HUES6 (cell line): ENCODE measurements around the gene PRDM16.

ENCODE experiments used
- H3K27ac ChIP-seq: 2 replicates; pipeline ENCODE4 v1.7.0; 2013; ENCODE audit warnings: low read depth, mild to moderate bottlenecking, low read length, inconsistent platforms
- H3K27me3 ChIP-seq: 2 replicates; pipeline ENCODE4 v1.6.1; 2013; ENCODE audit warnings: low read length; ENCODE audit not compliant: control insufficient read depth, insufficient read depth
- H3K36me3 ChIP-seq: 2 replicates; pipeline ENCODE4 v1.6.1; 2013; ENCODE audit warnings: low read length; ENCODE audit not compliant: control insufficient read depth, insufficient read depth
- H3K4me1 ChIP-seq: 2 replicates; pipeline ENCODE4 v1.6.1; 2013; ENCODE audit warnings: low read length; ENCODE audit not compliant: control insufficient read depth, insufficient read depth
- H3K4me3 ChIP-seq: 2 replicates; pipeline ENCODE4 v1.5.1; 2013; ENCODE audit warnings: low read depth, low read length
- H3K9ac ChIP-seq: one replicate; pipeline ENCODE4 v1.6.1; 2013; ENCODE audit warnings: mild to moderate bottlenecking, low read length
- H3K9me3 ChIP-seq: 2 replicates; pipeline ENCODE4 v1.6.1; 2013; ENCODE audit warnings: low read depth, low read length; ENCODE audit not compliant: control insufficient read depth, insufficient read depth

The PRDM16 gene

GRCh38 chr1:3341236-3341994 lies 272.4 kb downstream of the PRDM16 start:
- H3K4me1 ChIP-seq: no peaks in the 10 kb centered on the region
- H3K27me3 ChIP-seq: no peaks in the 10 kb centered on the region; the same call in 1 of the 2 replicates
- H3K36me3 ChIP-seq: no peaks in the 10 kb centered on the region
- no peak overlapping the region for H3K9ac ChIP-seq
- H3K27ac ChIP-seq: no peak overlapping the region
- peaks cover 38% of the 10 kb centered on the region for H3K9me3 ChIP-seq
- H3K4me3 ChIP-seq: no peak overlapping the region

GRCh38 chr1:3342960-3343359 lies 274.0 kb downstream of the PRDM16 start:
- Histone ChIP-seq H3K27ac (no peak overlapping the region), H3K4me1 (no peaks in the 10 kb centered on the region), H3K36me3 (no peaks in the 10 kb centered on the region), H3K4me3 (no peak overlapping the region), H3K9me3 (peaks cover 31% of the 10 kb centered on the region), H3K9ac (no peak overlapping the region), H3K27me3 (no peaks in the 10 kb centered on the region; the same call in 1 of the 2 replicates)

GRCh38 chr1:3344395-3344794 lies 275.4 kb downstream of the PRDM16 start:
- no peaks in the 10 kb centered on the region; the same call in 1 of the 2 replicates for H3K27me3 ChIP-seq
- peaks cover 31% of the 10 kb centered on the region for H3K9me3 ChIP-seq
- peaks cover 3% of the 10 kb centered on the region; the same call in 1 of the 2 replicates for H3K4me1 ChIP-seq
- H3K4me3 ChIP-seq: no peak overlapping the region
- H3K9ac ChIP-seq: no peak overlapping the region
- no peaks in the 10 kb centered on the region for H3K36me3 ChIP-seq
- H3K27ac ChIP-seq: no peak overlapping the region

- peaks cover 31% of the 10 kb centered on the region for H3K9me3 ChIP-seq
- peaks cover 5% of the 10 kb centered on the region; the same call in 1 of the 2 replicates for H3K4me1 ChIP-seq
- H3K27me3 ChIP-seq: no peaks in the 10 kb centered on the region; the same call in 1 of the 2 replicates
- H3K9ac ChIP-seq: no peak overlapping the region
- H3K4me3 ChIP-seq: no peak overlapping the region
- no peak overlapping the region for H3K27ac ChIP-seq
- H3K36me3 ChIP-seq: no peaks in the 10 kb centered on the region
Measured at GRCh38 chr1:3345792-3346191, 276.8 kb downstream of the PRDM16 start.

GRCh38 chr1:3346478-3346877 lies 277.5 kb downstream of the PRDM16 start:
- Histone ChIP-seq H3K9me3 (peaks cover 31% of the 10 kb centered on the region), H3K4me3 (no peak overlapping the region), H3K27me3 (no peaks in the 10 kb centered on the region; the same call in 1 of the 2 replicates), H3K9ac (no peak overlapping the region), H3K36me3 (no peaks in the 10 kb centered on the region), H3K27ac (no peak overlapping the region), H3K4me1 (peaks cover 5% of the 10 kb centered on the region; the same call in 1 of the 2 replicates)

- no peaks in the 10 kb centered on the region; the same call in 1 of the 2 replicates for H3K27me3 ChIP-seq
Measured at GRCh38 chr1:3347257-3348020, 278.4 kb downstream of the PRDM16 start.

GRCh38 chr1:3348196-3348865 lies 279.3 kb downstream of the PRDM16 start:
- H3K36me3 ChIP-seq: no peaks in the 10 kb centered on the region
- no peak overlapping the region for H3K9ac ChIP-seq
- H3K27me3 ChIP-seq: no peaks in the 10 kb centered on the region; the same call in 1 of the 2 replicates
- H3K4me1 ChIP-seq: peaks cover 21% of the 10 kb centered on the region
- peaks cover 18% of the 10 kb centered on the region for H3K9me3 ChIP-seq
- no peak overlapping the region for H3K4me3 ChIP-seq
- no peak overlapping the region for H3K27ac ChIP-seq

More at GRCh38 chr1:3347257-3348020, 278.4 kb downstream of the PRDM16 start:
- H3K27ac ChIP-seq: no peak overlapping the region
- H3K4me3 ChIP-seq: no peak overlapping the region
- peaks cover 25% of the 10 kb centered on the region for H3K9me3 ChIP-seq
- H3K9ac ChIP-seq: no peak overlapping the region
- H3K36me3 ChIP-seq: no peaks in the 10 kb centered on the region
- H3K4me1 ChIP-seq: peaks cover 12% of the 10 kb centered on the region

GRCh38 chr1:3349161-3349967 lies 280.4 kb downstream of the PRDM16 start:
- peaks cover 25% of the 10 kb centered on the region for H3K4me1 ChIP-seq
- no peaks in the 10 kb centered on the region for H3K36me3 ChIP-seq
- H3K27me3 ChIP-seq: no peaks in the 10 kb centered on the region; the same call in 1 of the 2 replicates
- H3K27ac ChIP-seq: no peak overlapping the region
- no peak overlapping the region for H3K4me3 ChIP-seq
- no peak overlapping the region for H3K9ac ChIP-seq
- H3K9me3 ChIP-seq: peaks cover 12% of the 10 kb centered on the region

GRCh38 chr1:3349968-3350299 lies 280.9 kb downstream of the PRDM16 start:
- Histone ChIP-seq H3K27ac (no peak overlapping the region), H3K27me3 (no peaks in the 10 kb centered on the region; the same call in 1 of the 2 replicates), H3K4me3 (no peak overlapping the region), H3K36me3 (no peaks in the 10 kb centered on the region), H3K9me3 (peaks cover 7% of the 10 kb centered on the region), H3K9ac (no peak overlapping the region), H3K4me1 (peaks cover 30% of the 10 kb centered on the region)

- H3K4me3 ChIP-seq: no peak overlapping the region
- H3K27ac ChIP-seq: no peak overlapping the region
- H3K9ac ChIP-seq: no peak overlapping the region
- peaks cover 35% of the 10 kb centered on the region for H3K4me1 ChIP-seq
- no peaks in the 10 kb centered on the region for H3K36me3 ChIP-seq
- H3K27me3 ChIP-seq: no peaks in the 10 kb centered on the region; the same call in 1 of the 2 replicates
- H3K9me3 ChIP-seq: no peaks in the 10 kb centered on the region
Measured at GRCh38 chr1:3350506-3351261, 281.7 kb downstream of the PRDM16 start.
